Measurements from ENCODE around the gene TBX18.

Gene TBX18

DNA sequence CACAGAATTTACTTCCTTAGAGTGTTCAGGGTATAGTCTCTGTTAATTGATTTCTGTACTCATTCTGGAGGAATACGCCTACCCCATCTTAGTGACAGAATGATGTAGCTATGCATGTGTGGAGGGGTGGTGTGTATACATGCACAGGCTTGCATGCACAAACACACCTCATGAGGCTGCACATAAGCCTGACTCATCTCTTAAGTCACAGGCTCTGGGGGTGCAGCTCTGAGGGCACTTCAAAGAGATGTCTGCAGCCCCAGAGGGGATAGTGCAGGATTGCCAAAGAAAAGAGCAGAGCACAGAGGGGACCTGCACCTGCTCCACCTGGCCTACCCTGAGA, 24.6 kb downstream of the TBX18 start:
- Mint-ChIP-seq H3K27ac (no peak overlapping the region), H3K4me3 (no peak overlapping the region), H3K4me1 (peaks cover 25% of the 10 kb centered on the region), H3K27me3 (ENCODE audit: low read depth, poor library complexity) (peaks cover 3% of the 10 kb centered on the region), H3K36me3 (ENCODE audit: low read depth) (peaks cover 13% of the 10 kb centered on the region), H3K9me3 (no peaks in the 10 kb centered on the region)
- TF ChIP-seq, protein P1, sequence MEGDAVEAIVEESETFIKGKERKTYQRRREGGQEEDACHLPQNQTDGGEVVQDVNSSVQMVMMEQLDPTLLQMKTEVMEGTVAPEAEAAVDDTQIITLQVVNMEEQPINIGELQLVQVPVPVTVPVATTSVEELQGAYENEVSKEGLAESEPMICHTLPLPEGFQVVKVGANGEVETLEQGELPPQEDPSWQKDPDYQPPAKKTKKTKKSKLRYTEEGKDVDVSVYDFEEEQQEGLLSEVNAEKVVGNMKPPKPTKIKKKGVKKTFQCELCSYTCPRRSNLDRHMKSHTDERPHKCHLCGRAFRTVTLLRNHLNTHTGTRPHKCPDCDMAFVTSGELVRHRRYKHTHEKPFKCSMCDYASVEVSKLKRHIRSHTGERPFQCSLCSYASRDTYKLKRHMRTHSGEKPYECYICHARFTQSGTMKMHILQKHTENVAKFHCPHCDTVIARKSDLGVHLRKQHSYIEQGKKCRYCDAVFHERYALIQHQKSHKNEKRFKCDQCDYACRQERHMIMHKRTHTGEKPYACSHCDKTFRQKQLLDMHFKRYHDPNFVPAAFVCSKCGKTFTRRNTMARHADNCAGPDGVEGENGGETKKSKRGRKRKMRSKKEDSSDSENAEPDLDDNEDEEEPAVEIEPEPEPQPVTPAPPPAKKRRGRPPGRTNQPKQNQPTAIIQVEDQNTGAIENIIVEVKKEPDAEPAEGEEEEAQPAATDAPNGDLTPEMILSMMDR (IDR thresholded peaks at IDR 0.05), result no peak
- DNase-seq, result no peak

DNA sequence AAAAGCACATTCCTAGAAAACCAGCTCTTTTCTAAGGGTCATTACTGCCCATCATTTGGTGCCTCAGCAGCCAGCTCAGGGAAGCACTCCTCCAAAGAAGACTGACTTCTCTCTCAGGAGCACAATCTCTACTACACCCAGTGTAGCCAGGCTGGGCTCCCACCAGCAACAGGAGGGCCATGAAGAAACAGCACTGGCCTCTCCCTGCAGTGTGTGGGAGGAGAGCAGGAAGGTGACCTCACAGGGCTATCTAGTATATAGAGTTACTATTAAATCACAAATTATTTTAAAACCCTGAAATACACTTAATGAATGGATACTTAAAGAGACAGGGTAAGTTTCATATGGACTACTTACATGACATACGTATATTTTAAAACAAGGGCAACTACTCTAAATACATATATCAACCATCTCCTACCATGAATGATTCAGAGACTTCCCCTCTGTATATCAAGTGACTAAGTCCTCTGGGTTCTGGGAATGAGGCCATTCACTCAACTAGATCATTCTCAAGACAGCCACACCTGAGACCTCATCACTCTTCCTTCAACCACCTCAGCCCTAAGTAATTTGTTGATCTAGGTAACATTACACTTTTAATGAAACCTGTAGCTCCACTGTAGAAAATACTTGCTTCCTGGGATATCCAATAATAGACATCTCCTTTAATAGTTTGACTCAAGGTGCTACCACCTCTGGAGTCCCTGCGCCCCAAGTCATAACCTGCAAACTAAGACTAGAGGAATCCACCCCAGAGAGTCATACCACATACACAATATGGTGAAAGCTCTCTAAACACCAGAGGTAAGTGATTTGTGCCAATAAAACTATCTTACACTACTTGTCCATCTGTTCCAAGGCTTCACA, 25.2 kb downstream of the TBX18 start:
- H3K9me3 Mint-ChIP-seq, result no peaks in the 10 kb centered on the region
- TF ChIP-seq, protein P1 (IDR thresholded peaks at IDR 0.05), result no peak
- H3K4me1 Mint-ChIP-seq, result peaks cover 26% of the 10 kb centered on the region
- peaks cover 3% of the 10 kb centered on the region for H3K27me3 Mint-ChIP-seq (ENCODE audit: low read depth, poor library complexity)
- peaks cover 13% of the 10 kb centered on the region for H3K36me3 Mint-ChIP-seq (ENCODE audit: low read depth)
- H3K4me3 Mint-ChIP-seq, result no peak overlapping the region
- no peak for DNase-seq
- no peak overlapping the region for H3K27ac Mint-ChIP-seq

DNA sequence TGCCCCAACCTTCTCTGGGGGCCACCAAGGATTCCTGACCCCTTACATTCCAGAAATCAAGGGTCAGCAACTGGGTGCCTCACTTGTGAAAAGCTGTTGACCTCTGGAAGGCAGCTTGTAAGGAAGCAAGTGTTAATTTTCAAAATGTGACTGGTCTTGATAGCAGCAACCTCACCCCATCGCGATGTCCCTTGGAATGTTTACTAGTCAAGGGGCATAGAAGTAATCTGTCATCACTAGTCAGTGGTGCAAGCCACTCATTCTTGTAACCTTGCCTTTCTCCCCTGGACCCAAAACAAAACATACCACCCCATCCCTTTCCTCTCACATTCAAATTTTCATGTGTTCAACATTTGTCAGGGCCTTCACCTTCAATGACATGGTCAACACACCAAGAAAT, 30.5 kb downstream of the TBX18 start:
- TF ChIP-seq, protein P1 (IDR thresholded peaks at IDR 0.05), result no peak
- peaks cover 13% of the 10 kb centered on the region for H3K36me3 Mint-ChIP-seq (ENCODE audit: low read depth)
- H3K27me3 Mint-ChIP-seq (ENCODE audit: low read depth, poor library complexity), result peaks cover 6% of the 10 kb centered on the region
- H3K9me3 Mint-ChIP-seq, result no peaks in the 10 kb centered on the region
- H3K4me1 Mint-ChIP-seq, result peaks cover 30% of the 10 kb centered on the region
- H3K27ac Mint-ChIP-seq, result no peak overlapping the region
- DNase-seq, result no peak
- no peak overlapping the region for H3K4me3 Mint-ChIP-seq

DNA sequence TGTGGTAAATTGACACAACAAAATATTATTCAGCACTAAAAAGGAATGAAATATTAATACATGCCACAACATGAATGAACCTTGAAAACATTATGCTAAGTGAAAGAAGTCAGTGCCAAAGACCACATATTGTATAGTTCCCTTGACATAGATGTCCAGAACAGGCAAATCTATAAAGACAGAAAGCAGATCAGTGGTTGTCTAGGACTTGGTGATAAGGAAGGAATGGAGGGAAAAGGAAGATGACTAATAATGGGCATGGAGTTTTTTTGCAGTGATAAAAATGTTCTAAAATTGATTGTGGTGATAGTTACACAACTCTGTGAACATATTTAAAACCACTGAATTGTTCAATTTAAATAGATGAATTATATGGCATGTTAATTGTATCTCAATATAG, 32.5 kb downstream of the TBX18 start:
- peaks cover 2% of the 10 kb centered on the region for H3K36me3 Mint-ChIP-seq (ENCODE audit: low read depth)
- no peak for DNase-seq
- peaks cover 18% of the 10 kb centered on the region for H3K4me1 Mint-ChIP-seq
- TF ChIP-seq, protein P1 (IDR thresholded peaks at IDR 0.05), result no peak
- H3K27ac Mint-ChIP-seq, result no peak overlapping the region
- peaks cover 3% of the 10 kb centered on the region for H3K27me3 Mint-ChIP-seq (ENCODE audit: low read depth, poor library complexity)
- H3K4me3 Mint-ChIP-seq, result no peak overlapping the region
- no peaks in the 10 kb centered on the region for H3K9me3 Mint-ChIP-seq

DNA sequence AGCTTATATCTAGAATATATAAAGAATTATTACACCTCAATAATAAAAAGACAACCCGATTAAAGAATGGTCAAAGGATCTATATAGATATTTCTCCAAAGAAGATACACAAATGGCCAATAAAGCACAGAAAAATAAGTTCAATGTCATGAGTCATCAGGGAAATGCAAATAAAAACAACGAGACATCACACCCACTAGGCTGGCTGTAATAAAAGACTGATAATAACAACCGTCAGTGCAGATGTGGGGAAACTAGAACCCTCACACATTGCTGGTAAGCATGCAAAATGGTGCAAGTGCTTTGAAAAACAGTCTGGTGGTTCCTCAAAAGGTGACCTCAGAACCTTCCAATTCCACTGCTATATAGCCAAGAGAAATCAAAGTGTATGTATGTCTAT, 33.0 kb downstream of the TBX18 start:
- no peak for DNase-seq
- peaks cover 16% of the 10 kb centered on the region for H3K4me1 Mint-ChIP-seq
- no peak overlapping the region for H3K27ac Mint-ChIP-seq
- TF ChIP-seq, protein P1 (IDR thresholded peaks at IDR 0.05), result no peak
- no peaks in the 10 kb centered on the region for H3K36me3 Mint-ChIP-seq (ENCODE audit: low read depth)
- H3K9me3 Mint-ChIP-seq, result no peaks in the 10 kb centered on the region
- H3K27me3 Mint-ChIP-seq (ENCODE audit: low read depth, poor library complexity), result peaks cover 6% of the 10 kb centered on the region
- no peak overlapping the region for H3K4me3 Mint-ChIP-seq

DNA sequence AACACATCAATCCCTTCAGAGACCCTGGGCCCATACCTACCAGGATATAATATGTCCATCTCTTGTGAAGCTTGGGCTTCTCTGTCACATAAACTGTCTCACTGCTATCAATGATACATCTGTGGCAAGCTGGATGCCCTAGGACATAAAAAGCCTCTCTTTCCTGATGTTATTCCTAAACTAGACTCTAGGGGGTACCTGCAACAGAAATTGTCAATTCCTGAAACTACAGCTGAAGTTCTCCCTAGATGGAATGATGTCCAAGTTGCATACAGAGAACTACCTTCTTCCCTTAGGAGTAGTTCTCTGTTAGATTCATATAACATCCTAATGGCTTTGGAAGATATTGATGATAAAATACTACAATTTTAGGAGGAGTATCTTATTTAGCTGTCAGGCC, 35.8 kb downstream of the TBX18 start:
- Mint-ChIP-seq H3K4me3 (no peak overlapping the region), H3K27me3 (ENCODE audit: low read depth, poor library complexity) (peaks cover 6% of the 10 kb centered on the region), H3K4me1 (peaks cover 3% of the 10 kb centered on the region), H3K27ac (no peak overlapping the region), H3K36me3 (ENCODE audit: low read depth) (no peaks in the 10 kb centered on the region), H3K9me3 (no peaks in the 10 kb centered on the region)
- TF ChIP-seq, protein P1 (IDR thresholded peaks at IDR 0.05), result peak; percentile 28
- DNase-seq, result no peak

All from nephron progenitor cell (in vitro differentiated cells).